GM12801 (cell line): ENCODE results near the gene SPPL3.

Experiments
- TF ChIP-seq, protein P1 (sequence below): IDR thresholded peaks from one replicate; pipeline ENCODE4 v1.5.1; 2011; ENCODE audit warnings: control low read depth; ENCODE audit not compliant: insufficient read length; ENCODE audit errors: extremely low read depth

SPPL3 gene

DNA sequence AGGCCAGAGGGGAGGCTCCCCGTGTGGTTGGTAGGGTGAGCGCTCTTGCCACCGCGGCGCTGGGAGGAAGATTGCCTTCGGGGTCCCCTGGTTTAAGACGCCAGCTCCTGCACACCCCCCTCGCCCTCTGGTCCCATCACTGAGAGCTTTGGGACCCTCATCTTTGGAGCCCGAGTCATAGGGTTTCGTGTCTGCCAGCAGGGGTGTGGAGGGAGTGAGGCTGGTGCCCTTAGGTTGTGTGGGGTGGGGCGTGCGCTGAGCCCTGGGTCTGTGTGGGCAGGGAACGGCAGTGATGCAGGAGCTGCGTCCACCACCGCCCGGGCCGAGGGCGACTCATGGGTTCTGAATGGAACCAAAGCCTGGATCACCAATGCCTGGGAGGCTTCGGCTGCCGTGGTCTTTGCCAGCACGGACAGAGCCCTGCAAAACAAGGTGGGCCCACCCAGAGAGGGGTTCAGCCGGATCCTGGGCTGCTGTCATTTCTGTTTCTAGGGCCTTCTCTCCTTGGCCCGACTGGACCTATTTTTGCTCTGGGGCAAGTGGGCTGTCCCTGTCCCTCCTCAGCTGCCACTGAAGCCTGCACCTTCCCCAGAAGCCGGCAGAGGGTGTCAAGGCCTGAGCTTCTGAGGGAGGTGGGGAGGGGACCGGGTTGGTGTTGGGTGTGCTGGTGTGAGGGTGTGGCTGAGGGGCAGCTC, 166.5 kb downstream of the SPPL3 start:
- TF ChIP-seq, protein P1, sequence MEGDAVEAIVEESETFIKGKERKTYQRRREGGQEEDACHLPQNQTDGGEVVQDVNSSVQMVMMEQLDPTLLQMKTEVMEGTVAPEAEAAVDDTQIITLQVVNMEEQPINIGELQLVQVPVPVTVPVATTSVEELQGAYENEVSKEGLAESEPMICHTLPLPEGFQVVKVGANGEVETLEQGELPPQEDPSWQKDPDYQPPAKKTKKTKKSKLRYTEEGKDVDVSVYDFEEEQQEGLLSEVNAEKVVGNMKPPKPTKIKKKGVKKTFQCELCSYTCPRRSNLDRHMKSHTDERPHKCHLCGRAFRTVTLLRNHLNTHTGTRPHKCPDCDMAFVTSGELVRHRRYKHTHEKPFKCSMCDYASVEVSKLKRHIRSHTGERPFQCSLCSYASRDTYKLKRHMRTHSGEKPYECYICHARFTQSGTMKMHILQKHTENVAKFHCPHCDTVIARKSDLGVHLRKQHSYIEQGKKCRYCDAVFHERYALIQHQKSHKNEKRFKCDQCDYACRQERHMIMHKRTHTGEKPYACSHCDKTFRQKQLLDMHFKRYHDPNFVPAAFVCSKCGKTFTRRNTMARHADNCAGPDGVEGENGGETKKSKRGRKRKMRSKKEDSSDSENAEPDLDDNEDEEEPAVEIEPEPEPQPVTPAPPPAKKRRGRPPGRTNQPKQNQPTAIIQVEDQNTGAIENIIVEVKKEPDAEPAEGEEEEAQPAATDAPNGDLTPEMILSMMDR = no peak

DNA sequence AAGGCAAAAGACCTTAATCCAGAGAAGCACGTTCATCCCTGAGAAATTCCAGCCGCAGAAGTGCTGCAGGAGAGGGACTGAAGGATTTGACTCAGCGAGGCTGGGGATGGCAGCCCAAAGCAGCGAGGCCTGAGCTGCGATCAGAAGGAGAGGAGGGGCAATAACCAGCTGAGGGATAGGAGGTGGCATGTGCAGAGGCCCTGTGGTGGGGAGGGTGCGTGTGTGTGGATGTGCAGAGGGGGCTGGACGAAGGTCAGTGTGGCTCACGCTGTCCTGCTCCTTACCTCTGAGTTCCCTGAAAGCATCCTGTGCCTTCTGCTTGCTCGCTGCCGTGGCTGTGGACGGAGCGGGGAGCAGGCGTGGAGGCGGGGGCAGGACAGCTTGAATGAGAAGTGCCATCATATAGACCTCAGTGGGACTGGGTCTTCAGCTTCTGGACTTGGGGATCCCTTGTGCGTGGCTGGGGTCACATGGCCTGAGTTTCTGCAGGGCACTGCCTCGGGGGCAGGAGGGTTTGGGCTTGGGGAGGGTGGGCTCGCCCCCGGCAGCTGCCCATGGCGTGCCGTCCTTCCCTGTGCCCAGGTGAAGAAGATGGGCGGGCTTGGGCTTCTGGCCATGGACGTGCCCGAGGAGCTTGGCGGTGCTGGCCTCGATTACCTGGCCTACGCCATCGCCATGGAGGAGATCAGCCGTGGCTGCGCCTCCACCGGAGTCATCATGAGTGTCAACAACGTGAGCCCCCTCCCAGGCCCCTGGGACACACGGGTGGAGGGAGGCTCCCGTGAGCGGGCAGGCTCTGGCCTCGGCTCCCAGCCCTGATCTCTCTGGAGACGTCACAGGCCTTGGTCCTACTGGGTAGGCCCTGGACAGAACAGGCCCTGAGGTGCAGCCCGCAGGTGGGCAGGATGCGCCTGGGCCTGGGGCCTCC, 167.5 kb downstream of the SPPL3 start:
- TF ChIP-seq, protein P1 = no peak

DNA sequence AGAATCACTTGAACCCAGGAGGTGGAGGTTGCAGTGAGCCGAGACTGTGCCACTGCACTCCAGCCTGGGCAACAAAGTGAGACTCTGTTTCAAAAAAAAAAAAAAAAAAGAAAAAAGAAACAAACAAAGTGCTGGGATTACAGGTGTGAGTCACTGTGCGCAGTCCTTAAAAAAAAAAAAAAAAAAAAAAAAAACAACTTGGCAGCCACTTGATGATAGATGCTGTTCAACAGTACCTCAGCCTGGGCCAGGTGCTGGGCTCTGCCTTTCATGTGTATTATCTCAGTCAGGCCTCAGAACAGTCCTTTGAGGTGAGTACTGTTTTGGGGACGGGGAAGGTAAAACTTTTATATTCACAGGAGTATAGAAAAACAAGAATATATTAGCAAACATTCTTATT, 169.0 kb downstream of the SPPL3 start:
- TF ChIP-seq, protein P1 = no peak

DNA sequence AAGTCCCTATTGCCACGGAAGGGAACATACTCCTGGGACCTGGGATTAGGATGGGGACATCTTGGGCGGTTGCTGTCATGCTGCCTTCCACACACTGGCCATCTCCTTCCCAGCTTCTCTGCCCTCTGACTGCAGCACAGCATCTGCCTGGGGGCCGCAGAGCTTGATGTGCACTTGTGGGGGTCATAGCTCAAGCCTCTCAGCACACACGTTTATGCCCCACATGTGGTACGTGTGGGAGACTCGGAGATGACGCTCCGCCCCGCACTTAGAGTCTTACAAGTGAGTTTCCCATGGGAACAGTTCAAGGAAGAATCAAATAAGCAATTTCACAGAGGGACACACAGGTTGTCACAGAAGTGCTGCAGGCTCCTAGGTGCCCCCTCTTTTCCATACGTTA, 169.9 kb downstream of the SPPL3 start:
- TF ChIP-seq, protein P1 = no peak

DNA sequence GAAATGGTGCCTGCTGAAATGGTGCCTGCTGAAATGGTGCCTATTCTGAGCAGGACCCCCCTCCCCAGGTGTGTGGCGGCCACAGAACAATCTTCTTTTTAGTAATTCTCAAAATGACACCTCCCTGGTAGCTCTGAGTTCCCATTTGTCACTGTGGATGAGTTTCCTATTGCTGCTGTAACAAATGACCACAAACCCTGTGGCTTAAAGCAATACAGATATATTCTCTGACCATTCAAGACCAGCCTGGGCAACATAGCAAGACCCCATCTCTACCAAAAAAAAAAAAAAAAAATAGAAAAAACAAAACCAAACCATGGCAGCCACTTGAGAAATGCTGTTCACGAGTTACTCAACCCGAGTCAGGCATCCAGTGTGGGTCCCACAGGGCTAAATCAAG, 170.6 kb downstream of the SPPL3 start:
- TF ChIP-seq, protein P1 = no peak

DNA sequence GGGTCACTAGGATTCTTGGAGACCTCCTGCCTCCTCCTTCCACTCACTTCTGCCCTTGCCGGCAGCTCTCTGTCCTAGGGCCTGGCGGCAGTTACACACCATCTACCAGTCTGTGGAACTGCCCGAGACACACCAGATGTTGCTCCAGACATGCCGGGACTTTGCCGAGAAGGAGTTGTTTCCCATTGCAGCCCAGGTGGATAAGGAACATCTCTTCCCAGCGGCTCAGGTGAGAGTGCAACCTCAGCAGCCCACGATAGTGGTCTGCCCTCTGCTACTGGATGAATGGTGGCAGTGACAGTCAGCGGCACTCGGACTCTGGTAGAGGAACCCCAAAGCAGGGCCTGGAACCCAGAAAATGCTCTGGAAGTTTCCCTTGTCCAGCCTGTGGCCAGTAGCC, 177.2 kb downstream of the SPPL3 start:
- TF ChIP-seq, protein P1 = no peak

DNA sequence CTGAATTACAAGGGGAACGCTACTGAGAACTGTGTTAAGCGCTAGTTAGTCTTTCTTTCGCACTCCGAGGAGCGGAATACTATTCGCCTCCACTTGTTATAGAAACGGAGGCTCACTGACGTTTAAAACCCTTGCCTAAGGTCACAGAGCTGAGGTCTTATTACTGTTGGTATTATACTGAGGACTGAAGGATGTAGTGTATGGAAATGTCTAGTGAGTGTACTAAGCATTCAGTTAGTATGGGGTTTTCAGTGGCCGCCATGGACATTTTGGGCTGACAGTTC, 177.7 kb downstream of the SPPL3 start:
- TF ChIP-seq, protein P1 = no peak
